Left lobe of liver (tissue), 2 donors: ENCODE measurements around the gene VAC14. TPM values are rescaled to one million over a fixed set of nuclear protein-coding genes. Genes with fewer than 3 reads are reported as not detected.
A peak's percentile ranks its signal among the peaks of the same experiment; 100 is the strongest.

Experiments used
- ATAC-seq: fragments of 200-7000 bp; cut with Tn5 transposase; one replicate; pipeline ENCODE4 v1.9.1; 2020; ENCODE audit warnings: mild to moderate bottlenecking, moderate library complexity
- DNase-seq: peaks from one replicate; pipeline ENCODE4 v3.0.0-alpha.2; 2020; ENCODE audit warnings: low spot score
- total RNA-seq: library from RNA; stranded (reverse); gene quantifications from one replicate; pipeline ENCODE4 v1.2.1, GENCODE V29; 2021
- donor health status: DM: no; HTN: no; CAD: no; lungs with moderate emphysema.
- donor health status: DM: no; HTN: yes; CAD: no.

VAC14 gene
- total RNA-seq, 1 donor from 2014 or later, result 17.3 TPM

GRCh38 chr16:70730031-70730430, 70.9 kb downstream of the VAC14 start:
- no peak for ATAC-seq
- no peak for DNase-seq

- ATAC-seq, result no peak
- no peak for DNase-seq
Measured at GRCh38 chr16:70729292-70729691, 71.7 kb downstream of the VAC14 start.

GRCh38 chr16:70728150-70728549, 72.8 kb downstream of the VAC14 start:
- ATAC-seq (no peak), DNase-seq (no peak)

- no peak for ATAC-seq
- no peak for DNase-seq
Measured at GRCh38 chr16:70726892-70727361, 74.0 kb downstream of the VAC14 start.

GRCh38 chr16:70725912-70726828, 74.8 kb downstream of the VAC14 start:
- ATAC-seq (peak; percentile 49), DNase-seq (peak; percentile 70)

GRCh38 chr16:70725024-70725911, 75.7 kb downstream of the VAC14 start:
- ATAC-seq, result peak; percentile 81
- peak; percentile 94 for DNase-seq

- peak; percentile 65 for ATAC-seq
- DNase-seq, result peak; percentile 81
Measured at GRCh38 chr16:70724146-70725023, 76.6 kb downstream of the VAC14 start.

- DNase-seq, result no peak
- ATAC-seq, result no peak
Measured at GRCh38 chr16:70723740-70724145, 77.2 kb downstream of the VAC14 start.

GRCh38 chr16:70721202-70721963, 79.6 kb downstream of the VAC14 start:
- ATAC-seq, result no peak

GRCh38 chr16:70720425-70721201, 80.3 kb downstream of the VAC14 start:
- DNase-seq (no peak), ATAC-seq (no peak)

More at GRCh38 chr16:70721202-70721963, 79.6 kb downstream of the VAC14 start:
- DNase-seq, result no peak

GRCh38 chr16:70717065-70717464, 83.9 kb downstream of the VAC14 start:
- no peak for DNase-seq

GRCh38 chr16:70715860-70716357, 85.0 kb downstream of the VAC14 start:
- DNase-seq (no peak), ATAC-seq (peak; percentile 47)

More at GRCh38 chr16:70717065-70717464, 83.9 kb downstream of the VAC14 start:
- ATAC-seq, result no peak

GRCh38 chr16:70715055-70715858, 85.7 kb downstream of the VAC14 start:
- DNase-seq (peak; percentile 79), ATAC-seq (peak; percentile 56)

GRCh38 chr16:70714581-70715054, 86.3 kb downstream of the VAC14 start:
- DNase-seq (no peak), ATAC-seq (no peak)

- ATAC-seq (no peak), DNase-seq (no peak)
Measured at GRCh38 chr16:70713824-70714223, 87.1 kb downstream of the VAC14 start.

- no peak for ATAC-seq
- no peak for DNase-seq
Measured at GRCh38 chr16:70713342-70713741, 87.6 kb downstream of the VAC14 start.

GRCh38 chr16:70712942-70713341, 88.0 kb downstream of the VAC14 start:
- no peak for DNase-seq
- no peak for ATAC-seq

- DNase-seq (no peak), ATAC-seq (no peak)
Measured at GRCh38 chr16:70712359-70712758, 88.6 kb downstream of the VAC14 start.
